Smooth muscle cell of bladder (primary cell): ENCODE results near the gene ANAPC4. TPM values are rescaled to one million over a fixed set of nuclear protein-coding genes. Genes with fewer than 3 reads are reported as not detected.

Source experiments
- total RNA-seq: library from RNA; depleted of rRNA; stranded (reverse); fragments of >200 nt; gene quantifications from 2 replicates; pipeline ENCODE4 v1.2.3, GENCODE V29; 2014

ANAPC4 gene
- total RNA-seq, result 18.1 and 21.1 TPM in 2 replicates

GRCh38 chr4:25376754-25377571 is at the start of gene ANAPC4:
Gene ANAPC4 (plus strand): TSS chr4:25377263. CDS start chr4:25377428, 165 bp downstream.

Other genes with a start within 250 kb of the ANAPC4 start
- gene SEPSECS, start 216.8 kb upstream of the ANAPC4 start, total RNA-seq, result 6.5 and 7.0 TPM in 2 replicates
- gene PI4K2B, start 143.2 kb upstream of the ANAPC4 start, total RNA-seq, result 17.1 and 20.9 TPM in 2 replicates
- gene ZCCHC4, start 64.5 kb upstream of the ANAPC4 start, total RNA-seq, result 5.8 and 9.2 TPM in 2 replicates